Lung (tissue), 13 donors: ENCODE data around the gene FAM210A. TPM values are rescaled to one million over a fixed set of nuclear protein-coding genes. Genes with fewer than 3 reads are reported as not detected.

Experiments
- ATAC-seq: fragments of 200-7000 bp; cut with Tn5 transposase; one replicate; pipeline ENCODE4 v1.9.1; 2020; ENCODE audit warnings: moderate number of reproducible peaks; ENCODE audit not compliant: insufficient read depth, low FRiP score
- DNase-seq, 3 donors: peaks; one replicate each; pipeline ENCODE4 v3.0.0-alpha.2; 2013 to 2017
- H3K27ac ChIP-seq, 2 donors: one replicate each; pipeline ENCODE4 v1.5.1; 2013; ENCODE audit warnings: mild to moderate bottlenecking in 2 of 2, moderate library complexity in 2 of 2, control low read depth in 1 of 2, inconsistent platforms in 1 of 2, low read depth in 1 of 2, low read length in 1 of 2
- H3K27me3 ChIP-seq, 3 donors: one replicate each; pipeline ENCODE4 v1.5.1; 2013; ENCODE audit warnings: low read length in 2 of 3; ENCODE audit not compliant: control insufficient read depth in 3 of 3, insufficient read depth in 3 of 3
- H3K36me3 ChIP-seq, 4 donors: one replicate each; pipeline ENCODE4 v1.5.1; 2013; ENCODE audit warnings: low read length in 4 of 4, mild to moderate bottlenecking in 1 of 4, moderate library complexity in 1 of 4; ENCODE audit not compliant: control insufficient read depth in 4 of 4, insufficient read depth in 4 of 4
- H3K4me1 ChIP-seq, 5 donors: one replicate each; pipeline ENCODE4 v1.5.1; 2013; ENCODE audit warnings: low read length in 5 of 5, mild to moderate bottlenecking in 2 of 5, moderate library complexity in 1 of 5; ENCODE audit not compliant: control insufficient read depth in 5 of 5, insufficient read depth in 5 of 5
- H3K4me3 ChIP-seq: one replicate; pipeline ENCODE4 v1.5.1; 2013; ENCODE audit warnings: mild to moderate bottlenecking, control low read depth, moderate library complexity
- H3K9ac ChIP-seq, 2 donors: one replicate each; pipeline ENCODE4 v1.5.1; 2013; ENCODE audit warnings: low read length in 2 of 2, control low read depth in 1 of 2; ENCODE audit not compliant: insufficient read depth in 1 of 2
- H3K9me3 ChIP-seq, 4 donors: one replicate each; pipeline ENCODE4 v1.5.1; 2013; ENCODE audit warnings: low read length in 3 of 4, mild to moderate bottlenecking in 1 of 4, moderate library complexity in 1 of 4; ENCODE audit not compliant: control insufficient read depth in 4 of 4, insufficient read depth in 3 of 4
- WGBS, 2 donors: extraction: QIAGEN DNeasy Blood & Tissue Kit; methylation state at CpG; one replicate each; pipeline ENCODE4 v1.1.7; 2013; 5-methylcytosine and 5-hydroxymethylcytosine counted together
- polyA plus RNA-seq, 2 donors: library from polyadenylated mRNA; stranded (reverse); fragments of 200-250 nt; gene quantifications; one replicate each; pipeline ENCODE4 v1.2.1, GENCODE V29; 2013
- small RNA-seq: library from RNA; depleted of rRNA; stranded (forward); fragments of <200 nt; gene quantifications from one replicate; pipeline ENCODE3, GENCODE V24; 2014; ENCODE audit warnings: low replicate concordance
- total RNA-seq, 2 donors: library from RNA; depleted of rRNA in 1 of 2; stranded (reverse); fragments of >200 nt in 1 of 2; gene quantifications; one replicate each; pipeline ENCODE4 v1.2.1, GENCODE V29; 2014 to 2021
- TF ChIP-seq, protein P1 (sequence below): IDR thresholded peaks from 2 replicates; pipeline ENCODE4 v1.5.1; 2012; ENCODE audit warnings: mild to moderate bottlenecking; ENCODE audit errors: control extremely low read depth, extremely low read depth
- donor health status: control.
- donor health status: control.
- donor health status: Bipolar disorder and iron deficiency.
- donor health status: healthy.
- donor health status: DM: yes; HTN: yes; CAD: no.

Gene FAM210A
- total and polyA plus RNA-seq, 4 donors = 4.2 to 20.2 (median 8.4) TPM

DNA sequence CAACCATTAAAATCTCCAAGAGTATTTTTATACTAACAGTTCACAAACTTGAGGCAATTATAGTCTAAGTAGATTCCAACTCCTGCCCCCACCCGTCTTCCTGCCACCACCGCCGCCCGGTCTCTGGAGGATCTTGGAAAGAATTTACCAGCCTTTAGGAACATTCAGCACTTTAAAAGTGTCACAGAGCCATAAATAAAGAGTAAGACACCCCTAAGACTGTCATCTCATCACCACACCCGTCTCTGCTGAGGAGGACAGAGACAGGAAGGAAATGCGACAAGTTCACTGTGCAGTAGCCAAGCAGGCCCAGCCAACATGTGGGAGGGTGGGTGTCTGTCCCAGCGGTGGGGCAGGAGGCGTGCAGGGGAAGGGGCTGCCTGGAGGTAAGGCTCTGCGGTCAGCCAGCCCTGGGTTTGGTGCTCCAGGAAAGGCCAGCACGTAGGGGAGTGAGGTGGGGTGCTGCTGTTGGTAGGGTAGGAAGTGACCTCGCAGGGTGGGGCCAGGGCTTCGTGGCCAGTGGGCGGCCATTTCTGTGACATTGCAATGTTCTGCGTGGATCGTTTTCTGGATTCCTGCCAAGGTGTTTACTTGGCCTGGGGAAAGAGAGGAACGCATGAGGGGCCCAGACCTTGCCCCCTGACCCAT is 111.6 kb downstream of the FAM210A start:
- TF ChIP-seq, protein P1, sequence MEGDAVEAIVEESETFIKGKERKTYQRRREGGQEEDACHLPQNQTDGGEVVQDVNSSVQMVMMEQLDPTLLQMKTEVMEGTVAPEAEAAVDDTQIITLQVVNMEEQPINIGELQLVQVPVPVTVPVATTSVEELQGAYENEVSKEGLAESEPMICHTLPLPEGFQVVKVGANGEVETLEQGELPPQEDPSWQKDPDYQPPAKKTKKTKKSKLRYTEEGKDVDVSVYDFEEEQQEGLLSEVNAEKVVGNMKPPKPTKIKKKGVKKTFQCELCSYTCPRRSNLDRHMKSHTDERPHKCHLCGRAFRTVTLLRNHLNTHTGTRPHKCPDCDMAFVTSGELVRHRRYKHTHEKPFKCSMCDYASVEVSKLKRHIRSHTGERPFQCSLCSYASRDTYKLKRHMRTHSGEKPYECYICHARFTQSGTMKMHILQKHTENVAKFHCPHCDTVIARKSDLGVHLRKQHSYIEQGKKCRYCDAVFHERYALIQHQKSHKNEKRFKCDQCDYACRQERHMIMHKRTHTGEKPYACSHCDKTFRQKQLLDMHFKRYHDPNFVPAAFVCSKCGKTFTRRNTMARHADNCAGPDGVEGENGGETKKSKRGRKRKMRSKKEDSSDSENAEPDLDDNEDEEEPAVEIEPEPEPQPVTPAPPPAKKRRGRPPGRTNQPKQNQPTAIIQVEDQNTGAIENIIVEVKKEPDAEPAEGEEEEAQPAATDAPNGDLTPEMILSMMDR = no peak
- Histone ChIP-seq H3K9ac (no peak overlapping the region), H3K27ac (peak overlapping the region; percentile 48 to 83), H3K4me1 (peaks cover 0 to 19% (median 11%) of the 10 kb centered on the region in 5 donors), H3K4me3 (no peak overlapping the region), H3K36me3 (no peaks in the 10 kb centered on the region), H3K9me3 (peaks cover 0 to 2% (median 0%) of the 10 kb centered on the region in 4 donors), H3K27me3 (peaks cover 0 to 20% (median 0%) of the 10 kb centered on the region in 3 donors)
- DNase-seq = no peak
- WGBS, 2 donors = 30 to 46% methylated on average over 16 of the region's 16 CpGs
- ATAC-seq = no peak

DNA sequence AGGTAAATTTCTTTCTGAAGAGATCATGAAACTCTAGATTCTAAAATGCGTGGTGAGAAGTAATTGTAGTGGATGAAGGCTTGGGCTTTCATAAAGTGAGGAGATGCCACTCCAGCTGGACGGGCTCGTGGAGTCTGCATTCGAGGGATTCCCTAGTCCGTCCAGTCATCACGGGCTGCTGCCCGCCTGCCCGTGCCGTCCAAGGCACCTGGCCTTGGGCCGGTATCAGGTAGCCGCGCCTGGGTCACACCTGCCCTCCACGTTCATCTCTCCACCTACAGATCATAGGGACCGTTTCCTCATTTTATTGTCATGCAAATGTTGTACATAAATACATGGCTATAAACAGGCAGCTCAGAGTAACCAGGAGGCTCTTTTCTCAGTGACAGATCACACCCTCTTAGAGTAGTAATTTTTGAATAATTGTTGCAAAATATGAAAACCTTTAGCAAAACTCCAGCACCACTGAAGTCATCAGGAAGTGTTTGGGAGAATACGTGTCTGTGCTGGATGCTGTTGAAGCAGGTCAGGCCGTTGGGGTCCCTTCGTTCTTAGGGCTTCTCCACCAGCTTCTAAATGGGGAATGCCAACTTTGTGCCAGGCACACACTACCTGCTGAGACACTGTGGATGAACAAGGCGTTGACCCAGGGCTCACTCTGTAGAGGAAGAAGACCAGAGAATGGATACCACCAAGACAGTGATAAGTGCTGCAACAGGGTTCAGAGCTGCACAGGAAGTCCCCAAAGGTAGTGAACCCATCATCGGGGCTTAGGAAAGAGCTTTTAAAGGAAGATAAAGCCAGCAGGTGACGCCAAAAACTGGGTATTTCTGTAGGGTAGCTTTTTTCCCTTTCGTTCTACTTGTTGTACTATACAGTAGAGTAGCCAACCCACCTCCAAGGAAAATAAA is 112.5 kb downstream of the FAM210A start:
- TF ChIP-seq, protein P1 = no peak
- H3K4me3 ChIP-seq = no peak overlapping the region
- no peak overlapping the region for H3K27ac ChIP-seq
- H3K27me3 ChIP-seq = peaks cover 0 to 20% (median 0%) of the 10 kb centered on the region in 3 donors
- peaks cover 4 to 19% (median 11%) of the 10 kb centered on the region in 5 donors for H3K4me1 ChIP-seq
- peaks cover 0 to 2% (median 0%) of the 10 kb centered on the region in 4 donors for H3K9me3 ChIP-seq
- H3K9ac ChIP-seq = no peak overlapping the region
- WGBS, 2 donors = 84 to 86% methylated on average over 21 of the region's 21 CpGs
- ATAC-seq (no peak), DNase-seq (no peak)
- H3K36me3 ChIP-seq = no peaks in the 10 kb centered on the region

Small RNA genes lying within 50 kb of the gene (small RNA-seq; reads per million reads assigned to genes)
- not detected for gene AP001525.1
- not detected for gene RN7SL362P

Other genes with a start within 250 kb of the FAM210A start
- 10 to 100 TPM; 23.4 to 39.8 TPM for gene RNMT, start 115 bp upstream of the FAM210A start, total RNA-seq
- 10 to 100 TPM in 1 of 2 donors, 1 to 10 TPM in 1; 9.1 to 12.0 TPM for gene RNMT, start 115 bp upstream of the FAM210A start, polyA plus RNA-seq
- not detected for gene MC5R, start 97.6 kb upstream of the FAM210A start, total RNA-seq
- gene MC5R, start 97.6 kb upstream of the FAM210A start, polyA plus RNA-seq = not detected
- gene MC2R, start 189.0 kb upstream of the FAM210A start, total RNA-seq = under 1 TPM in 1 of 2 donors, not detected in 1; 0.06 TPM
- not detected for gene MC2R, start 189.0 kb upstream of the FAM210A start, polyA plus RNA-seq